ENCODE measurements around the gene ADAMTSL3. TPM values are rescaled to one million over a fixed set of nuclear protein-coding genes. Genes with fewer than 3 reads are reported as not detected.

Gene ADAMTSL3
- total RNA-seq, 2 donors from 2014 or later: 0.79 to 3.4 TPM

GRCh38 chr15:83809345-83809744, 155.4 kb downstream of the ADAMTSL3 start:
- 67 to 80% methylated on average over 1 to 2 of the region's 2 CpGs for WGBS, 2 experiments (ENCODE audit: insufficient coverage in 1 of 2, insufficient read length in 1 of 2)
- no peak overlapping the region for H3K27ac Mint-ChIP-seq
- Histone ChIP-seq H3K27me3 (ENCODE audit: control insufficient read depth, insufficient read depth, low read length, poor library complexity, severe bottlenecking) (no peaks in the 10 kb centered on the region), H3K27ac (ENCODE audit: low read depth, low read length) (no peak overlapping the region), H3K4me1 (ENCODE audit: control insufficient read depth, insufficient read depth, low read length) (no peaks in the 10 kb centered on the region), H3K9ac (ENCODE audit: extremely low read depth, low read length, poor library complexity, severe bottlenecking) (no peak overlapping the region), H3K4me3 (ENCODE audit: low read length) (no peak overlapping the region), H3K9me3 (ENCODE audit: control insufficient read depth, low read length) (peaks cover 8% of the 10 kb centered on the region), H3K36me3 (ENCODE audit: control insufficient read depth, insufficient read depth, low read length) (no peaks in the 10 kb centered on the region)
- H3K36me3 Mint-ChIP-seq (ENCODE audit: low read depth): no peaks in the 10 kb centered on the region
- peaks cover 10% of the 10 kb centered on the region for H3K9me3 Mint-ChIP-seq
- H3K4me3 Mint-ChIP-seq: no peak overlapping the region
- no peaks in the 10 kb centered on the region for H3K4me1 Mint-ChIP-seq
- TF ChIP-seq CTCF (conservative IDR thresholded peaks at IDR 0.05): no peak
- H3K27me3 Mint-ChIP-seq (ENCODE audit: insufficient read depth): no peaks in the 10 kb centered on the region
- no peak for DNase-seq

- H3K4me3 Mint-ChIP-seq: no peak overlapping the region
- Histone ChIP-seq H3K27ac (ENCODE audit: low read depth, low read length) (no peak overlapping the region), H3K4me3 (ENCODE audit: low read length) (no peak overlapping the region), H3K36me3 (ENCODE audit: control insufficient read depth, insufficient read depth, low read length) (no peaks in the 10 kb centered on the region), H3K9me3 (ENCODE audit: control insufficient read depth, low read length) (peaks cover 8% of the 10 kb centered on the region), H3K27me3 (ENCODE audit: control insufficient read depth, insufficient read depth, low read length, poor library complexity, severe bottlenecking) (no peaks in the 10 kb centered on the region), H3K4me1 (ENCODE audit: control insufficient read depth, insufficient read depth, low read length) (no peaks in the 10 kb centered on the region), H3K9ac (ENCODE audit: extremely low read depth, low read length, poor library complexity, severe bottlenecking) (no peak overlapping the region)
- no peak for TF ChIP-seq CTCF (conservative IDR thresholded peaks at IDR 0.05)
- no peaks in the 10 kb centered on the region for H3K36me3 Mint-ChIP-seq (ENCODE audit: low read depth)
- WGBS, 2 experiments (ENCODE audit: insufficient coverage in 1 of 2, insufficient read length in 1 of 2): 93 to 97% methylated on average over 3 of the region's 3 CpGs
- no peak for DNase-seq
- H3K27ac Mint-ChIP-seq: no peak overlapping the region
- peaks cover 10% of the 10 kb centered on the region for H3K9me3 Mint-ChIP-seq
- H3K4me1 Mint-ChIP-seq: no peaks in the 10 kb centered on the region
- no peaks in the 10 kb centered on the region for H3K27me3 Mint-ChIP-seq (ENCODE audit: insufficient read depth)
Observed at GRCh38 chr15:83810110-83810509, 156.2 kb downstream of the ADAMTSL3 start.

- H3K9me3 ChIP-seq (ENCODE audit: control insufficient read depth, low read length): no peaks in the 10 kb centered on the region
Observed at GRCh38 chr15:83813682-83814081, 159.8 kb downstream of the ADAMTSL3 start.

More at GRCh38 chr15:83813682-83814081, 159.8 kb downstream of the ADAMTSL3 start:
- no peak for DNase-seq
- Histone ChIP-seq H3K4me1 (ENCODE audit: control insufficient read depth, insufficient read depth, low read length) (no peaks in the 10 kb centered on the region), H3K27me3 (ENCODE audit: control insufficient read depth, insufficient read depth, low read length, poor library complexity, severe bottlenecking) (no peaks in the 10 kb centered on the region), H3K36me3 (ENCODE audit: control insufficient read depth, insufficient read depth, low read length) (no peaks in the 10 kb centered on the region), H3K4me3 (ENCODE audit: low read length) (no peak overlapping the region), H3K9ac (ENCODE audit: extremely low read depth, low read length, poor library complexity, severe bottlenecking) (no peak overlapping the region), H3K27ac (ENCODE audit: low read depth, low read length) (no peak overlapping the region)
- H3K36me3 Mint-ChIP-seq (ENCODE audit: low read depth): no peaks in the 10 kb centered on the region
- TF ChIP-seq CTCF (conservative IDR thresholded peaks at IDR 0.05): no peak
- no peaks in the 10 kb centered on the region for H3K9me3 Mint-ChIP-seq
- H3K4me1 Mint-ChIP-seq: no peaks in the 10 kb centered on the region
- H3K27me3 Mint-ChIP-seq (ENCODE audit: insufficient read depth): no peaks in the 10 kb centered on the region
- H3K4me3 Mint-ChIP-seq: no peak overlapping the region
- WGBS, 2 experiments (ENCODE audit: insufficient coverage in 1 of 2, insufficient read length in 1 of 2): 0% methylated on average over 1 of the region's 1 CpG
- H3K27ac Mint-ChIP-seq: no peak overlapping the region
